Nephron progenitor cell (in vitro differentiated cells): ENCODE measurements around the gene STIM1.

ENCODE experiments used
- DNase-seq: peaks from one replicate; pipeline ENCODE4 v3.0.0; 2021
- H3K27ac Mint-ChIP-seq: 2 replicates; pipeline ENCODE4 v1.8.0; 2021; ENCODE audit warnings: mild to moderate bottlenecking, moderate library complexity, mixed read lengths
- H3K27me3 Mint-ChIP-seq: 2 replicates; pipeline ENCODE4 v1.8.0; 2021; ENCODE audit warnings: mild to moderate bottlenecking, low read depth, mixed read lengths; ENCODE audit not compliant: poor library complexity
- H3K36me3 Mint-ChIP-seq: 2 replicates; pipeline ENCODE4 v1.8.0; 2021; ENCODE audit warnings: low read depth, mixed read lengths
- H3K4me1 Mint-ChIP-seq: 2 replicates; pipeline ENCODE4 v1.8.0; 2021; ENCODE audit warnings: mixed read lengths
- H3K4me3 Mint-ChIP-seq: 2 replicates; pipeline ENCODE4 v1.8.0; 2021; ENCODE audit warnings: mild to moderate bottlenecking, moderate library complexity, mixed read lengths
- H3K9me3 Mint-ChIP-seq: 2 replicates; pipeline ENCODE4 v1.8.0; 2021; ENCODE audit warnings: mild to moderate bottlenecking, moderate library complexity, mixed read lengths
- CTCF ChIP-seq: fragments of 200-600 bp; sonication (generic); IDR thresholded peaks from 2 replicates; pipeline ENCODE4 v1.5.0; 2021; ENCODE audit warnings: antibody characterized with exemption

Gene STIM1

DNA sequence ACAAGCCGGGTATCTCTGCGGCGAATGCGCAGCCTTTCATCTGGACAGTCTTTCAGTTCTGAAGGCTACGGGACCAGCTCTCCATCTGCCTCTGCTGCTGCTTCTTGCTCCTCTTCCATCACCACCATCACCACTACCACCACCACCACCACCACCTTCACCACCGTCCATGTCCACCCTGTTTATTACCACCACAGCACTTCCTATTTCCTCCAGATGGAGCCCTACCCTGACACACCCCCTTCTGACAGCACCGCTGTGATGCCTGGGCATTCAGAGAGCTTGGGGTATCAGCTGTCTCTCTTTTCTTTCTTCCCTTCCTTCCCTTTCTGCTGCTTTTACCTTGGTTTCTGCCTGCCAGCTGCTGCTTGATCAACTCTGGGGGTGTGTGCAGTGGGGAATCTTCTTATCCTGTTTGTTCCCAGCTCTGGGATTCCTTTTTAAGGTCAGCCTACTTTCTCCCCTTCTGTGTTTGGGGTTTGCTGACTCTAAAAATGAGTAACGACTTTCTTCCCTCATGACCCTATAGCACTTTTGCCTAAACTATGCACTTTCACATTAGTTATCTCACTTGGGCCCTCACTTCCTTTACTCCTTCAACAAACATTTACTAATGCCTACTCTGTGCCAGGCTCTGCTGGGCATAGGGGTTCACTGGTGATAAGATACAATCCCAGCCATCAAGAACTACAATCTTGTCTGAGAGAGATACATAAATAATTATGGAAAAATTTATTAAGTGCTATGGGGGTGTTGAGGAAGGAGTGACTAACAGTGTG is 231.3 kb downstream of the STIM1 start:
- no peak for TF ChIP-seq CTCF
- H3K9me3 Mint-ChIP-seq, result no peaks in the 10 kb centered on the region
- H3K27me3 Mint-ChIP-seq, result peaks cover 4% of the 10 kb centered on the region
- H3K27ac Mint-ChIP-seq, result peak overlapping the region; percentile 50
- peaks cover 57% of the 10 kb centered on the region for H3K4me1 Mint-ChIP-seq
- H3K36me3 Mint-ChIP-seq, result peaks cover 12% of the 10 kb centered on the region
- DNase-seq, result no peak
- H3K4me3 Mint-ChIP-seq, result no peak overlapping the region

DNA sequence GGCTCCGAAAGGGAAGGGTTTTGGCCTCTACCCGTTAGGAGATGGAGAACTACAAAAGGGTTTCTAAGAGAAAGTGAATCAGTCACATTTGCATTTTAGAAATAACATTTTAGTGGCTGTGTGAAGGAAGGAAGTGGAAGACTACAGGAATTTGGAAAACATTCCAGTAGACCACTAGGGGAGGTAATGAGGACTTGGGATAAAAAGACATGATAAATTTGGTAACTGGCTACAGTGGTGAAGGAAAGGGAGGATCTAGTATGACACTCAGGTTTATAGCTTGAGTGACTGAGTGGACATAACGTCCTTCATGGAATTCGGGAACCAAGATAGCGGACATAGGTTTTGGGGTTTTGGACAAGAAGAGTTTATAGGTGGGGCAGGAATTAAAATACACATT is 232.1 kb downstream of the STIM1 start:
- Mint-ChIP-seq H3K27me3 (peaks cover 4% of the 10 kb centered on the region), H3K4me1 (peaks cover 57% of the 10 kb centered on the region), H3K9me3 (no peaks in the 10 kb centered on the region), H3K36me3 (peaks cover 12% of the 10 kb centered on the region), H3K4me3 (no peak overlapping the region), H3K27ac (no peak overlapping the region)
- peak; percentile 34 for TF ChIP-seq CTCF
- no peak for DNase-seq

DNA sequence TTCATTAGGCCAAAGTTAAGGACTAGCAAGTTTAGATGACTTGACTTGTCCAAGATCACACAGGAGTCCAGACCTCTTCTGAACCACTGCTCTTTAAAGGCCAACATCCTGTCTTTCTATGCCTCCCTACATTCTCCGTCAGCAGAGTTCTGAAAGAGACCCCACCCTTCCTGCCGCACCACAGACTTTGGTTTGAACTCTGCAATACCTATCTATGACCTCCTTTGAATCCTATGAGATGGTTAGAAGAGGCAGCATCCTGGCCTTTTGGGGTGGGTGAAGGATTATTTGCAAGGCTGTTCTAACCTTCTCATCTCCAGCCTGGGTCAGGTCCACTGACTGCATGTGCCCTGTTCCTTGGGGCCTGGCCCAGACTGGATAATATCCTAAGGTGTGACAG is 234.8 kb downstream of the STIM1 start:
- H3K36me3 Mint-ChIP-seq, result peaks cover 12% of the 10 kb centered on the region
- no peak overlapping the region for H3K4me3 Mint-ChIP-seq
- H3K27ac Mint-ChIP-seq, result no peak overlapping the region
- DNase-seq, result no peak
- H3K27me3 Mint-ChIP-seq, result peaks cover 4% of the 10 kb centered on the region
- no peaks in the 10 kb centered on the region for H3K9me3 Mint-ChIP-seq
- TF ChIP-seq CTCF, result no peak
- H3K4me1 Mint-ChIP-seq, result peaks cover 41% of the 10 kb centered on the region

GRCh38 chr11:4092026-4092425 is 236.6 kb downstream of the STIM1 start:
- Mint-ChIP-seq H3K27me3 (peaks cover 4% of the 10 kb centered on the region), H3K4me3 (no peak overlapping the region), H3K36me3 (peaks cover 12% of the 10 kb centered on the region), H3K27ac (peak overlapping the region; percentile 86), H3K9me3 (no peaks in the 10 kb centered on the region), H3K4me1 (peaks cover 40% of the 10 kb centered on the region)
- no peak for DNase-seq
- no peak for TF ChIP-seq CTCF

- Mint-ChIP-seq H3K4me1 (peaks cover 48% of the 10 kb centered on the region), H3K4me3 (peak overlapping the region; percentile 96), H3K36me3 (peaks cover 10% of the 10 kb centered on the region), H3K9me3 (no peaks in the 10 kb centered on the region), H3K27me3 (peaks cover 4% of the 10 kb centered on the region), H3K27ac (peak overlapping the region; percentile 99)
- no peak for DNase-seq
- TF ChIP-seq CTCF, result no peak
These were observed 238.3 kb downstream of the STIM1 start for GRCh38 chr11:4093519-4094347.
